HepG2 (cell line): ENCODE results near the gene ENG. TPM values are rescaled to one million over a fixed set of nuclear protein-coding genes. Genes with fewer than 3 reads are reported as not detected.

Source experiments
- ATAC-seq: fragments of 200-7000 bp; cut with Tn5 transposase; 3 replicates; pipeline ENCODE4 v1.9.1; 2020; ENCODE audit warnings: mild to moderate bottlenecking, moderate library complexity
- BruUV-seq: library from RNA; stranded (reverse); fragments of 400-500 nt; replicated peaks from 2 replicates; lab custom pipeline; 2021; lab: Mats Ljungman, UMichigan
- CTCF ChIA-PET: fragments of 300-600 bp; formaldehyde crosslinking; extraction: SDS; loops from one replicate; lab custom pipeline; 2021; ENCODE audit warnings: low total read pairs, inconsistent platforms, low intra/inter-chr PET ratio; lab: Yijun Ruan, JAX
- POLR2A ChIA-PET: fragments of 350-600 bp; sonication (Branson Sonifier 250); formaldehyde crosslinking; loops from one replicate; lab custom pipeline; 2020; ENCODE audit warnings: antibody characterized with exemption, inconsistent platforms; lab: Yijun Ruan, JAX
- DNase-seq: peaks from one replicate; pipeline ENCODE4 v3.0.0-alpha.2; 2015; ENCODE audit warnings: low spot score
- FAIRE-seq: peaks from 3 replicates; lab custom pipeline; 2011; peaks lifted over from hg19 to GRCh38; lab: Jason Lieb, UNC
- H2AFZ ChIP-seq: one replicate; pipeline ENCODE4 v1.6.1; 2011; ENCODE audit warnings: low read length, inconsistent platforms
- H3K27ac ChIP-seq: fragments of 300-600 bp; 3 replicates; pipeline ENCODE4 v1.8.0; 2011; ENCODE audit warnings: mixed run types, mild to moderate bottlenecking, mixed read lengths, low read length, inconsistent platforms; ENCODE audit not compliant: insufficient read depth; ENCODE audit errors: extremely low read length
- H3K27me3 ChIP-seq, 2 experiments: fragments of 200-600 bp in 1 of 2; 2 replicates in 1 of 2; 3 replicates in 1 of 2; pipeline versions ENCODE4 v1.6.0 to v1.8.0; 2011; ENCODE audit warnings: low read length in 2 of 2, mild to moderate bottlenecking in 2 of 2, moderate library complexity in 2 of 2, inconsistent platforms in 1 of 2; ENCODE audit not compliant: insufficient read depth in 2 of 2, control insufficient read depth in 1 of 2
- H3K36me3 ChIP-seq, 2 experiments: fragments of 200-600 bp in 1 of 2; replicated peaks in 1 of 2; 2 replicates in 1 of 2; 3 replicates in 1 of 2; pipeline versions ENCODE4 v1.5.1 to v1.8.0; 2011; ENCODE audit warnings: low read length in 2 of 2, inconsistent platforms in 1 of 2; ENCODE audit not compliant: insufficient read depth in 2 of 2, control insufficient read depth in 1 of 2
- H3K4me1 ChIP-seq: 2 replicates; pipeline ENCODE4 v1.5.1; 2012; ENCODE audit warnings: low read length, inconsistent platforms; ENCODE audit not compliant: insufficient read depth
- H3K4me2 ChIP-seq: 2 replicates; pipeline ENCODE4 v1.6.0; 2011; ENCODE audit warnings: low read depth, low read length, inconsistent platforms
- H3K4me3 ChIP-seq, 3 experiments: fragments of 200-600 bp in 1 of 3; sonication (generic), shearing (Covaris generic) in 1 of 3; replicated peaks in 1 of 3; 2 replicates each; pipeline ENCODE4 v1.5.1; 2011 to 2016; ENCODE audit warnings: low read length in 3 of 3, inconsistent platforms in 2 of 3, low read depth in 2 of 3, mild to moderate bottlenecking in 2 of 3, control low read depth in 1 of 3, mixed read lengths in 1 of 3; ENCODE audit not compliant: insufficient read depth in 1 of 3
- H3K79me2 ChIP-seq: one replicate; pipeline ENCODE4 v1.6.1; 2011; ENCODE audit warnings: low read length, inconsistent platforms; ENCODE audit not compliant: insufficient read depth
- H3K9ac ChIP-seq: 2 replicates; pipeline ENCODE4 v1.6.0; 2011; ENCODE audit warnings: mild to moderate bottlenecking, low read depth, low read length, inconsistent platforms; ENCODE audit not compliant: insufficient read depth
- H3K9me3 ChIP-seq: 2 replicates; pipeline ENCODE4 v1.5.1; 2012; ENCODE audit warnings: mild to moderate bottlenecking, low read length
- H4K20me1 ChIP-seq: 2 replicates; pipeline ENCODE4 v1.6.0; 2011; ENCODE audit warnings: inconsistent platforms, mild to moderate bottlenecking, low read length, moderate library complexity; ENCODE audit not compliant: insufficient read depth
- AGO2 ChIP-seq: fragments of 200-400 bp; formaldehyde crosslinking; optimal IDR thresholded peaks from 2 replicates; pipeline ENCODE3; 2017; ENCODE audit warnings: mild to moderate bottlenecking, low read depth, low read length, moderate library complexity
- ERF ChIP-seq: IDR thresholded peaks from 2 replicates; pipeline ENCODE4 v1.6.1; 2018; ENCODE audit warnings: missing biosample characterization, missing genetic modification reagents
- ESRRA ChIP-seq: sonication (generic); formaldehyde crosslinking; IDR thresholded peaks from 2 replicates; pipeline ENCODE4 v1.5.1; 2020; ENCODE audit warnings: mild to moderate bottlenecking, low read depth, missing genetic modification reagents
- EZH2 ChIP-seq: conservative IDR thresholded peaks from 2 replicates; pipeline ENCODE4 v1.6.1; 2012; ENCODE audit warnings: mild to moderate bottlenecking, low read depth, low read length, moderate library complexity
- FOXK2 ChIP-seq: fragments of 450-650 bp; IDR thresholded peaks from 2 replicates; pipeline ENCODE4 v1.6.1; 2016
- KLF13 ChIP-seq: sonication (generic); formaldehyde crosslinking; IDR thresholded peaks from 2 replicates; pipeline ENCODE4 v1.4.0; 2020; ENCODE audit warnings: mild to moderate bottlenecking, missing genetic modification reagents
- LCORL ChIP-seq, 2 experiments: fragments of 450-650 bp in 1 of 2; sonication (generic) in 1 of 2; formaldehyde crosslinking in 1 of 2; IDR thresholded peaks; 2 replicates each; pipeline versions ENCODE4 v1.5.0 to v1.6.1; 2017 to 2020; ENCODE audit warnings: antibody characterized with exemption in 1 of 2, missing genetic modification reagents in 1 of 2
- MNT ChIP-seq: fragments of 450-650 bp; IDR thresholded peaks from 2 replicates; pipeline ENCODE4 v1.6.1; 2016
- MXI1 ChIP-seq: IDR thresholded peaks from 3 replicates; pipeline ENCODE4 v1.6.1; 2012; ENCODE audit warnings: low read depth, low read length, inconsistent platforms, borderline replicate concordance
- NBN ChIP-seq: fragments of 450-650 bp; conservative IDR thresholded peaks from 2 replicates; pipeline ENCODE4 v1.6.1; 2017
- PLSCR1 ChIP-seq: sonication (generic); formaldehyde crosslinking; IDR thresholded peaks from 2 replicates; pipeline ENCODE4 v1.5.0; 2020; ENCODE audit warnings: missing genetic modification reagents, mild to moderate bottlenecking, borderline replicate concordance
- SKI ChIP-seq: fragments of 450-650 bp; IDR thresholded peaks from one replicate; pipeline ENCODE4 v1.6.1; 2018; ENCODE audit warnings: mild to moderate bottlenecking; ENCODE audit not compliant: partially characterized antibody
- SOX6 ChIP-seq, 2 experiments: fragments of 450-650 bp in 1 of 2; sonication (generic) in 1 of 2; formaldehyde crosslinking in 1 of 2; IDR thresholded peaks; 2 replicates each; pipeline versions ENCODE4 v1.4.0 to v1.6.1; 2017 to 2020; ENCODE audit warnings: antibody characterized with exemption in 1 of 2, mild to moderate bottlenecking in 1 of 2, missing genetic modification reagents in 1 of 2
- TIGD3 ChIP-seq: sonication (generic); formaldehyde crosslinking; IDR thresholded peaks from 2 replicates; pipeline ENCODE4 v1.5.1; 2020; ENCODE audit warnings: mild to moderate bottlenecking, missing genetic modification reagents, borderline replicate concordance
- XBP1 ChIP-seq: sonication (generic); formaldehyde crosslinking; IDR thresholded peaks from 2 replicates; pipeline ENCODE4 v1.5.0; 2020; ENCODE audit warnings: missing genetic modification reagents
- ZBTB43 ChIP-seq: sonication (generic); formaldehyde crosslinking; conservative IDR thresholded peaks from 2 replicates; pipeline ENCODE4 v1.4.0; 2020; ENCODE audit warnings: missing genetic modification reagents
- ZNF207 ChIP-seq: fragments of 450-650 bp; IDR thresholded peaks from 2 replicates; pipeline ENCODE4 v1.6.1; 2016; ENCODE audit warnings: antibody characterized with exemption, borderline replicate concordance
- ZSCAN9 ChIP-seq: IDR thresholded peaks from 2 replicates; pipeline ENCODE4 v1.6.1; 2016; ENCODE audit warnings: borderline replicate concordance
- WGBS: methylation state at CpG from one replicate; pipeline ENCODE4 v1.1.6; 2017; ENCODE audit warnings: low lambda C conversion rate; 5-methylcytosine and 5-hydroxymethylcytosine counted together
- in situ Hi-C: cut with HindIII; loops from 2 replicates; pipeline ENCODE4 v1.10.0; 2017; ENCODE audit warnings: low pct_unique_long_range_greater_than_20kb; ENCODE audit not compliant: extremely low pct_ligation_motif_present
- intact Hi-C: fragments of 100-400 bp; cut with micrococcal nuclease; formaldehyde crosslinking; loops from one replicate; pipeline ENCODE4 v1.10.0; 2022; ENCODE audit not compliant: unreplicated experiment
- polyA plus RNA-seq, 8 experiments: library from polyadenylated mRNA; depleted of rRNA in 3 of 8; stranded (reverse) in 7 of 8; unstranded in 1 of 8; fragments of >200 nt; fragmentation: Illumina TruSeq in 4 of 8; extraction: Trizol in 4 of 8; gene quantifications; 2 replicates each; pipeline versions ENCODE4 v1.2.1 to v1.2.3, GENCODE V29; 2011 to 2016; ENCODE audit warnings: low read depth in 4 of 8, missing spikeins in 1 of 8, mixed read lengths in 1 of 8; ENCODE audit not compliant: insufficient read depth in 1 of 8
- total RNA-seq, 5 experiments: library from RNA; depleted of rRNA; stranded (reverse); fragments of >200 nt; fragmentation: Illumina TruSeq; extraction: Trizol; gene quantifications; 2 replicates each; pipeline ENCODE4 v1.2.3, GENCODE V29; 2016; ENCODE audit warnings: low read depth in 1 of 5

ENG gene
- total and polyA plus RNA-seq, 2 of the 13 experiments (the other 11 are each of a cell fraction or from before 2014, with no cell fraction given) = 0.02 to 1.1 TPM

- TF ChIP-seq EZH2 (no peak), ESRRA (CRISPR knock-in tag) (no peak), KLF13 (CRISPR knock-in tag) (no peak), SKI (no peak), LCORL (IDR thresholded peaks at IDR 0.05) (no peak), LCORL (CRISPR knock-in tag; IDR thresholded peaks at IDR 0.05) (no peak), TIGD3 (CRISPR knock-in tag) (no peak), ERF (CRISPR knock-in tag) (no peak), PLSCR1 (no peak)
- TF ChIP-seq, all 625 proteins: peak for 0
These were observed 12.1 kb upstream of the ENG start (continued) for GRCh38 chr9:127866535-127866934.

GRCh38 chr9:127865645-127866464 lies 11.4 kb upstream of the ENG start:
- no peak overlapping the region for H2AFZ ChIP-seq
- DNase-seq = no peak
- H3K27me3 ChIP-seq = no peaks in the 10 kb centered on the region
- no peaks in the 10 kb centered on the region; a peak in 1 of 5 replicates for H3K36me3 ChIP-seq
- BruUV-seq = no TSS peak
- no peak overlapping the region for H3K4me3 ChIP-seq
- no peak for ATAC-seq
- H3K9ac ChIP-seq = no peak overlapping the region
- TF ChIP-seq NBN = 0 out of 2 replicates have a peak, but pooled peaks have one; percentile 47
- TF ChIP-seq MNT = peak; percentile 36
- peak; percentile 32 for TF ChIP-seq AGO2
- TF ChIP-seq XBP1 = no peak
- TF ChIP-seq ZSCAN9 = no peak
- TF ChIP-seq ZBTB43 (CRISPR knock-in tag) = peak; percentile 87
- 0 out of 2 replicates have a peak, but pooled peaks have one; percentile 67 for TF ChIP-seq SOX6 (IDR thresholded peaks at IDR 0.05)
- TF ChIP-seq SOX6 (CRISPR knock-in tag; IDR thresholded peaks at IDR 0.05) = no peak
- TF ChIP-seq MXI1 = no peak
- TF ChIP-seq ZNF207 = 0 out of 2 replicates have a peak, but pooled peaks have one; percentile 63
- 0 out of 2 replicates have a peak, but pooled peaks have one; percentile 5 for TF ChIP-seq FOXK2
- POLR2A ChIA-PET = no interaction called here
- H3K4me2 ChIP-seq = no peak overlapping the region
- H3K79me2 ChIP-seq = no peaks in the 10 kb centered on the region
- H3K4me1 ChIP-seq = peaks cover 41% of the 10 kb centered on the region
- no peaks in the 10 kb centered on the region for H3K9me3 ChIP-seq
- no peak for FAIRE-seq
- in situ Hi-C loops (no loop called here), intact Hi-C loops (no loop called here)
- no peak overlapping the region for H3K27ac ChIP-seq
- 83% methylated on average over 19 of the region's 19 CpGs for WGBS
- CTCF ChIA-PET = no interaction called here
- H4K20me1 ChIP-seq = no peaks in the 10 kb centered on the region
